ENCODE data around the gene RFNG. TPM values are rescaled to one million over a fixed set of nuclear protein-coding genes. Genes with fewer than 3 reads are reported as not detected.

RFNG gene
- total RNA-seq, 1 experiment from 2014 or later: 46.7 TPM

DNA sequence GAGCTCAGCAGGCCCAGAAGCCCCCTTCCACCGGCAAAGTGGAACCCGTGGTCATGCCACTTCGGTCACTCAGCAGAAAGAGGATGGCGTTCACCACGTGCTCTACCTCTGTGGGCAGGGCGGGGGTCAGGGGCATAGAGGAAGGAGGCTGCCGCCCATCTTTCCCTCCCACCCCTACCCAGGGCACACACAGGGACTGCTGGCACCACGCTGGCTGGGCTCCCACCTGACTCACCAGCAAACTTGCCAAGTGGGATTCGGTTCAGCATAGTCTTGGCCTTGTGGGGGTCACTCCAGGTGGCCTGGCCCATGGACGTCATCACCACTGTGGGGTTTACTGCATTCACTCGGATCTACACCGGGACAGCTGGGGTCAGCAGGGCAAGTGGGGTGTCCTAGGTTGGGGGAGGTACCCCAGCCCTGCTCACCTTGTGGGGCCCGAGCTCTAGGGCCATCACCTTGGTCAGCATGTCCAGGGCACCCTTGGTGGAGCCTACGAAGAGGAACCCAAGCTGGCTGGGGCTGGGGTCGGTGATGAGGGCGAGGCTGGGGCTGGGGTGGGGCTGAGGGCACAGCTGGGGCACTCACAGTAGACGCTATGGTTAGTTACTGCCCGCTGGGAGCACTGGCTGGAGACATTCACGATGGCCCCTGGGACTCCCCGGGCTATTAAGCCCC lies 15.5 kb downstream of the RFNG start:
- Histone ChIP-seq H4K20me1 (ENCODE audit: low read length) (peaks cover 8% of the 10 kb centered on the region; the same call in 1 of the 2 replicates), H3K9me2 (replicated peaks; ENCODE audit: low read length) (no peaks in the 10 kb centered on the region), H3K27me3 (ENCODE audit: low read length) (no peaks in the 10 kb centered on the region), H3K79me2 (ENCODE audit: low read length) (peaks cover 17% of the 10 kb centered on the region), H3K4me2 (ENCODE audit: low read length) (peak overlapping the region; percentile 93), H3K9me3 (ENCODE audit: low read length) (no peaks in the 10 kb centered on the region), H3K4me3 (ENCODE audit: low read length) (peak overlapping the region; percentile 86), H3K36me3 (ENCODE audit: low read depth, low read length) (no peaks in the 10 kb centered on the region), H3K27ac (ENCODE audit: low read length) (no peak overlapping the region), H3K4me1 (ENCODE audit: insufficient read depth, low read length) (peaks cover 25% of the 10 kb centered on the region), H3K9ac (ENCODE audit: low read length) (peak overlapping the region; percentile 75; the same call in 1 of the 2 replicates), H2AFZ (ENCODE audit: low read length) (no peak overlapping the region), H3F3A (ENCODE audit: low read length, unreplicated experiment) (no peaks in the 10 kb centered on the region)
- no TSS peak for BruUV-seq (replicated peaks)
- intact Hi-C loops (cut with micrococcal nuclease): loop anchor here (5.0 kb wide), 1 partner anchor 61 kb away; the partner anchor contains the start of gene FASN
- peak; percentile 56 for DNase-seq
- ChIA-PET POLR2A (ENCODE audit: unreplicated experiment) (no interaction called here), CTCF (no interaction called here)
- no peak for TF ChIP-seq EZH2 (IDR thresholded peaks at IDR 0.05; ENCODE audit: low read length, unreplicated experiment)
- no peak for TF ChIP-seq EZH2phosphoT487 (IDR thresholded peaks at IDR 0.05; ENCODE audit: borderline replicate concordance, low read length)
- TF ChIP-seq CTCF (conservative IDR thresholded peaks at IDR 0.05; ENCODE audit: low read depth, low read length): no peak
- ATAC-seq: no peak

DNA sequence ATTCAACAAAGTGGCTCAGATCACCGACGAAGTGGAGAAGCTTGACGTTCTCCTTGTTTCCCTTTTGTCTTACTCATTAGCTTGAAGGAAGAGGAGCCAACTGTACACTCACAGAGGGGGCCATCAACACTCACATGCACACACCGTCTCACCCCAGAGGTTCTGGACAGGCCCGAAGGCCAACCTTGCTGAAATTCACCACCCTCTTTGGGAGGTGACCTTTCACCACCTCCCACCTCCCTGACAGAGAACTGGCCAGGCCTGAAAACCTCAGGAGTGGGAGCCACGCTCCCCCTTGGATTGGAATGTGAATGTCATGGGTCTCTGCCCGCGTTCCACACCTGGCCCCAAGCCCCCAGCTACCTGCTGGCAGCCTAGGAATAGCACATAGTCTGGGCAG lies 16.1 kb downstream of the RFNG start:
- H3K79me2 ChIP-seq (ENCODE audit: low read length): peaks cover 17% of the 10 kb centered on the region
- intact Hi-C loops (cut with micrococcal nuclease): loop anchor here (5.0 kb wide), 1 partner anchor 62 kb away; the partner anchor contains the start of gene FASN

More for the DNA sequence above, 16.1 kb downstream of the RFNG start:
- no peaks in the 10 kb centered on the region for H3F3A ChIP-seq (ENCODE audit: low read length, unreplicated experiment)
- ChIA-PET CTCF (no interaction called here), POLR2A (ENCODE audit: unreplicated experiment) (no interaction called here)
- H3K27me3 ChIP-seq (ENCODE audit: low read length): no peaks in the 10 kb centered on the region
- H3K4me2 ChIP-seq (ENCODE audit: low read length): peak overlapping the region; percentile 93
- no peak overlapping the region for H3K9ac ChIP-seq (ENCODE audit: low read length)
- no peak overlapping the region for H2AFZ ChIP-seq (ENCODE audit: low read length)
- no peak overlapping the region for H3K27ac ChIP-seq (ENCODE audit: low read length)
- DNase-seq (no peak), ATAC-seq (no peak)
- H3K9me3 ChIP-seq (ENCODE audit: low read length): no peaks in the 10 kb centered on the region
- peaks cover 25% of the 10 kb centered on the region for H3K4me1 ChIP-seq (ENCODE audit: insufficient read depth, low read length)
- no TSS peak for BruUV-seq (replicated peaks)
- H3K4me3 ChIP-seq (ENCODE audit: low read length): peak overlapping the region; percentile 28; the same call in 1 of the 2 replicates
- no peaks in the 10 kb centered on the region for H3K36me3 ChIP-seq (ENCODE audit: low read depth, low read length)
- H3K9me2 ChIP-seq (replicated peaks; ENCODE audit: low read length): no peaks in the 10 kb centered on the region
- TF ChIP-seq CTCF (conservative IDR thresholded peaks at IDR 0.05; ENCODE audit: low read depth, low read length): no peak
- TF ChIP-seq EZH2phosphoT487 (IDR thresholded peaks at IDR 0.05; ENCODE audit: borderline replicate concordance, low read length): no peak
- peaks cover 8% of the 10 kb centered on the region; the same call in 1 of the 2 replicates for H4K20me1 ChIP-seq (ENCODE audit: low read length)
